HG02798 (cell line): ENCODE data around the gene MBOAT1.
"Not testable (repeated sequence)": the region's sequence is repeated elsewhere in the genome, so short reads cannot be mapped to it uniquely, and the experiment has no call there.

Source experiments
- ATAC-seq: cut with Tn5 transposase; IDR thresholded peaks from one replicate; pipeline ENCODE4 v1.9.1; 2021; ENCODE audit warnings: mild to moderate bottlenecking; ENCODE audit not compliant: unreplicated experiment, poor library complexity

Gene MBOAT1, protein sequence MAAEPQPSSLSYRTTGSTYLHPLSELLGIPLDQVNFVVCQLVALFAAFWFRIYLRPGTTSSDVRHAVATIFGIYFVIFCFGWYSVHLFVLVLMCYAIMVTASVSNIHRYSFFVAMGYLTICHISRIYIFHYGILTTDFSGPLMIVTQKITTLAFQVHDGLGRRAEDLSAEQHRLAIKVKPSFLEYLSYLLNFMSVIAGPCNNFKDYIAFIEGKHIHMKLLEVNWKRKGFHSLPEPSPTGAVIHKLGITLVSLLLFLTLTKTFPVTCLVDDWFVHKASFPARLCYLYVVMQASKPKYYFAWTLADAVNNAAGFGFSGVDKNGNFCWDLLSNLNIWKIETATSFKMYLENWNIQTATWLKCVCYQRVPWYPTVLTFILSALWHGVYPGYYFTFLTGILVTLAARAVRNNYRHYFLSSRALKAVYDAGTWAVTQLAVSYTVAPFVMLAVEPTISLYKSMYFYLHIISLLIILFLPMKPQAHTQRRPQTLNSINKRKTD

DNA sequence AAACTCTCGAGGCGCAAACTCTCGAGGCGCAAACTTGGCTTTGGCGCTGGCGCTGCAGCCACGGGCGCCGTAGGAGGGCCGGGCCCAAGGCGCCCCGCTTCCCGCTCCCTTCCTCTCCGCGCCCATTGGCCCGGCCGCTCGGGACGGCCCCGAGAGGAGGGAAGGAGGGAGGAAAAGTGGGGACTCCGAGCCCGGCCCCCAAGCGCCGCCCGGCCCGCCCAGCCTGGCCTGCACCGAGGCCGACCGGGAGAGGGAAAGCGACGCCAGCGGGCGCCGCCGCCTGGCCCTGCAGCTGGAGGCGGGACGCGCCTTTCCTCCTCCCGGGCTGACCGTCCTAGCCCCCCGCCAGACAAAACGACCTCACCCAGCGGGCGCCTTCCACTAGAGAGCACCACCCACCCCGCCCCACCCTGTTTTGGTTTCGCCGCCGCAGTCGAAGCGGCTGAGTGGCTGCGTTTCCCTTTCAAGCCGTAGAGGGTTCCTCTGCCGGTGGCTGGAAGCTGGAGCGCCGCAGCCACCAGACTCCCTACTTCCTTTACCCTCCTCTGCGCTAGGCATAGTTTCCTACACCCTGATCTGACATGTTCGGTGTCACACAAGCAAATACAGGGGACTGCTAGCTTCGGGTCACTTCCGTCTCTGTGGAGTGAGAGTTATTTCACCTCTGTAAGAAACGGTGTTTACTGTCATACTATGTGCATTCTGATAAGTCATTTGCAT lies at the start of gene MBOAT1:
MBOAT1 (minus strand) TSS at position 78 of the 720 bp plus-strand sequence. CDS start 235 bp downstream, outside the sequence.
- ATAC-seq, result peak; percentile 90

DNA sequence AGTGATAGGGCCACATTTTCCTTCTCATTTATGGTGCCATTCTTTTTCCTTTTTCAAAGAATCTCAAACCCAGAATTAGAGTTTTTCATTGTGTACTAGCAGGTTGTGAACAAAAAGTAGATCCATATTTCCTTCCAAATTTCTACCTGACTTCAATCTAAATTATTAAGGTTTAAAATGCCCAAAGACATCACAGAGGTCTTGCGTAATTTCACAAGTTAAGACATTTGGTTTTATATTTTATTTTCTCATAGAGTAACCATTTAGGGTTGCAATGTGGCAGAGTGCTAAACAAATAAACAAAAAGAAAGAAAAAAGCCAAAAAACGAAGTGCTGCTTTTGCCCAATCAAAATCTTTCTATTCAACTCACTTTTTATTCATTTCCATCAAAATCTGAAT lies 49.4 kb upstream of the MBOAT1 start:
- ATAC-seq, result no peak

DNA sequence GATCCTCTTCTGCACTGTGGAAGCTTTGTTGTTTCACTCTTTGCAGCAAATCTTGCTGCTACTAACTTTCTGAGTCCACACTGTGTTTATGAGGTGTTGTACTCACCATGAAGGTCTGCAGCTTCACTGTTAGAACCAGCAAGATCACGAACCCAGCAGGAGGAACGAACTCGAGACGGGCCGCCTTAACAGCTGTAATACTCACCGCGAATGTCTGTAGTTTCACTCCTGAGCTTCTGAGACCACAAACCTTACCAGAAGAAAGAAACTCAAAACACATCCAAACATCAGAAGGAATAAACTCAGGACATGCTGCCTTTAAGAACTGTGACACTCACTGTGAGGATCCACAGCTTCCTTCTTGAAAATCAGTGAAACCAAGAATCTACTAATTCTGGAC lies 48.1 kb upstream of the MBOAT1 start:
- ATAC-seq, result no peak

DNA sequence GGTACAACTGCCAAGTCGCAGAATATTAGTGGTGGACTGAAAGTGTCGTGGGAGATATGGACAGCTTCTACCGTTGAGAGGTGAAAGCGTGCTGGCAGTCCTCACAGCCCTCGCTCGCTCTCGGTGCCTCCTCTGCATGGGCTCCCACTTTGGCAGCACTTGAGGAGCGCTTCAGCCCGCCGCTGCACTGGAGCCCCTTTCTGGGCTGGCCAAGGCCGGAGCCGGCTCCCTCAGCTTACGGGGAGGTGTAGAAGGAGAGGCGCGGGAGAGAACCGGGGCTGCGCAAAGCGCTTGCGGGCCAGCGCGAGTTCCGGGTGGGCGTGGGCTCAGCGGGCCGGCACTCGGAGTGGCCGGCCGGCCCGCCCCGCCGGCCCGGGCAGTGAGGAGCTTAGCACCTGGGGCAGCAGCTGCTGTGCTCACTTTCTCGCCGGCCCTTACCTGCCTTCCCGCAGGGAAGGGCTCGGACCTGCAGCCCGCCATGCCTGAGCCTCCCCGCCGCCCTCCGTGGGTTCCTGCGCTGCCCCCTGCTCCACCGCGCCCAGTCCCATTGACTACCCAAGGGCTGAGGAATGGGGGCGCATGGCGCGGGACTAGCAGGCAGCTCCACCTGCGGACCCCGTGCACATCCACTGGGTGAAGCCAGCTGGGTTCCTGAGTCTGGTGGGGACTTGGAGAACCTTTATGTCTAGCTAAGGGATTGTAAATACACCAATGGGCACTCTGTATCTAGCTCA lies 47.2 kb upstream of the MBOAT1 start:
- ATAC-seq, result no peak

DNA sequence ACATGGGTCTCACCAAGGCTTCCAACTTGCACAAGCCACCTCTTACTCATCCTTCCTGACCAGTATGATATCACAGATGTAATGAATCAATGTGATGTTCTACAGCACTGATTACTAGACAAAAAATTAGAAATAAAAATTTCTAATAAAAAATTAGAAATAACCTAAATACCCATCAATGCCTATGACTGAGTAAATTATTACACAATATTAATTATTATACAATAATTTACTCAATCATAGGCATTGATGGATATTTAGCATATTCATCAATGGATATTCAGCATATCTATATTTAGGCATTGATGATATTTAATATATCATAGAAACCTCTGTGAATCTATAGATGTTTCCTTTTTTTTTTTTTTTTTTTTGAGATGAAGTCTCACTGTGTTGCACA lies 43.2 kb upstream of the MBOAT1 start:
- no peak for ATAC-seq

DNA sequence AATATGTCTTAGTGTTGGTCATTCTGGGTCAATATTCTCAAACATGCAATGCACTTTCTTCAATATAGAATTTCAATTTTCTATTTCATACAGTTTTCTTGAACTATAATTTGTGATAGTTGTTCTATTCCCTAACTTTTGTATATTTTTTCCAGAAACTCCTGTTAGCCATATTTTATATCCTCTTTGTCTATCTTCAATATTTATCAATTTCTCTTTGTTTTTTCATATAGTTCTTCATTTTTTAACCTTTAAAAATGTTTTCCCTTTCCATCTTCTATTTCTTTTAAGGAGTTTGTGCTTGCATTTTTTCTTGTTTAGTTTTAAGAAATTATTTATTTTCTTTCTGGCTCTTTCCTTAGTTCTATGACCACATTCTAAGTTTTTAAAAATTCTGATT lies 42.0 kb upstream of the MBOAT1 start:
- no peak for ATAC-seq

DNA sequence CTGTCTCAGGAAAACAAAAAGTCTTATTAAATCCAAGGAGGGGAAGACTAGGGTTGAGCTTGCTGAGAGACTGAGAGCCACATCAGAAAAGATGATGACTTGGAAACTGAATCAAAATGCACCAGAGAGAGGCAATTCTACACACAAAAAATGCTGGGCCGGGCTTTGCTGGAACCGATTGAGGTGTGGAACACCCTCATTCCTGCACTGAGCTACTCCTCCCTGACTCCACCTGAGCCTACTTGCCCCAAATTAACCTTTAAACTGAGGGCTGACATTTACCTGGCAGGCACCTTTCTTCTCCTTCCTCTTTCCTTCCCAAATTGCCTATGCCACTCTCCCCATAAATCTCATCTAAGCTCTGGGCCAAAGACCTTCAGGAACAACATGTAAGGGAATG lies 40.8 kb upstream of the MBOAT1 start:
- no peak for ATAC-seq

DNA sequence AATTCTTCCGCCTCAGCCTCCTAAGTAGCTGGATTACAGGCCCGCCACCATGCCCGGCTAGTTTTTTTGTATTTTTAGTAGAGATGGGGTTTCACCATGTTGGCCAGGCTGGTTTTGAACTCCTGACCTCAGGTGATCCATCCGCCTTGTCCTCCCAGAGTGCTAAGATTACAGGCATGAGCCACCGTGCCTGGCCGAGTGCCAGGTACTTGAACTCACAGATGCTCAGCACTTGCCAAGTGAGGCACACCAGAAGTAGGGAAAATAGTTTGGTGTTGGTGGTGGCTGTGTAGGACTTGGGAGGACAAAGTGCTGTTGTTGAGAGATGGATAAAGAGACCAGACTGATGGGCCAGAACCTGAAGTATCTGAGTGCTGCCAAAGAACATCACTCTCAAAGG lies 40.0 kb upstream of the MBOAT1 start:
- ATAC-seq, result no peak

DNA sequence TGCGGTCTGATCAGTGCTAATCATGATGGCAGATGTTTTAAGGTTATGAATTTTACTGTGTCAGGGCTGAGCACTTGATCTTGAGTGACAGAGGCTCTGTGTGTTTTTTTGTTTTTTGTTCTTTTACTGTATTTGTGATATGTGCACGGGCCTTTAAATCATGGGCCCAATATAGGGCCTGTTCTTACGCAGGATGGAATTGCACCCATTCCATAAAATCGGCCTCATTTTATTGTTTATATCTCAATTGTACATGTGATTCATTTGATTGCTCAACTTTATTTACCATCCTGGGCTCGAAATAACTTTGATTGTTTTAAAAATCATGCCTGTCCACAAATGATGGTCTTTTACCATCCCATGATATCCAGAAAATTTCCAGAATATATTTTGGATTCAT lies 39.3 kb upstream of the MBOAT1 start:
- ATAC-seq, result no peak

DNA sequence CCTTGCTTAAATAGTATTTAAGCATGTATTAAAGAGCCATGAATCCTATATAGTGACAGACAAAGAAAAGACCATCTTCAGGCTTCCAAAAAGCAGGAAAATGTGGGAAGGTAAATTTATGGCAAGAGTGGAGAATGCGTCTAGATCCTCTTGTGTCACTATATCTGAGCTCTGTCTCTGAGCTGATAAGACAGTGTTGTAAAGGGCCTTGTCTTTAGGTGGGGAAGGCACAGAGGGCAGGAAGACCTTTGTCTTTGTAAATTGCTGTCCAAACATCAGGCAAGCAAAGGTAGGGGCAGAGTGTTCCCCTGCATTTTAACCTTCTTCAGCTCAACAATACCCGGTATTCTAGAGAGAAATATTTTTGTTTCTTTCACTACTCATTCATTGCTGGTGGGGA lies 33.9 kb upstream of the MBOAT1 start:
- ATAC-seq, result no peak

DNA sequence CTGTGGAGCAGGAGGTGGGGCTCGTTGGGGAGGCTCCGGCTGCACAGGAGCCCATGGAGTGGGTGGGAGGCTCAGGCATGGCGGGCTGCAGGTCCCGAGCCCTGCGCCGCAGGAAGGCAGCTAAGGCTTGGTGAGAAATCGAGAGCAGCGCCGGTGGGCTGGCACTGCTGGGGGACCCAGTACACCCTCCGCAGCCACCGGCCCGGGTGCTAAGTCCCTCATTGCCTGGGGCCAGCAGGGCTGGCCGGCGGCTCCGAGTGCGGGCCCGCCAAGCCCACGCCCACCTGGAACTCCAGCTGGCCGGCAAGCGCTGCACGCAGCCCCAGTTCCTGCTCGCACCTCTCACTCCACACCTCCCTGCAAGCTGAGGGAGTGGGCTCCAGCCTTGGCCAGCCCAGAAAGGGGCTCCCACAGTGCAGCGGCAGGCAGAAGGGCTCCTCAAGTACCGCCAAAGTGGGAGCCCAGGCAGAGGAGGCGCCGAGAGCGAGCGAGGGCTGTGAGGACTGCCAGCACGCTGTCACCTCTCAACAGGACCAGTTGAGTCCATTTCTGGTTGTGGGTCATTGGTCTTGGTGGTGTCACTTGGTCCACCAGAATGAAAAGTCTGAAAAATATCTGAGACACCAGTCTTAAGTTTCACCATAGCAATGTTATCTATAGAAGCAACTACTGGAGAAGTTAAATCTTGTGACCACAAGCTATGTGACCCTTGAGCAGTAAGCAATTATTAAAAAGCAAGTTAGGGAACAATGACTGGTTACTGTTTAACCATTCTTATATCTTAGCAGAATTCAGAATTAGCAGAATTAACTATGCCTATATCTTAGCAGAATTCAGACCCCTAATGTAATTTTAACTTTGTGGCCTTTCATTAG lies 32.8 kb upstream of the MBOAT1 start:
- not testable (repeated sequence) for ATAC-seq

DNA sequence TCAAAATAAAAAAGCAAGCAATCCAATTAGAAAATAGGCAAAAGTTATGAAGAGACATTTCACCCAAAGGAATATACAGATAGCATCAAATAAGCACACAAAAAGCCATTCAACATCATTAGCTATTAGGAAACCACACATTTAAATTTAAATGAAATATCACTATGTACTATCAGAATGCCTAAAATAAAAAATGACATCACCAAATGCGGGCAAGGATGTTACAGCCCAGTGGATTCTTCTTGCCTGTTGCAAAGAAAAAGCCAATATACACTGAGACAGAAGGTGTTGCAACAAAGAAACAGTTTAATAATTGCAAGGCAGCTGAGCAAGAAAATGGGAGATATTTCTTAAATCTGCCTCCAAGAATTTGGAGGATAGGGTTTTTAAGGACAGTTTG lies 31.0 kb upstream of the MBOAT1 start:
- no peak for ATAC-seq

DNA sequence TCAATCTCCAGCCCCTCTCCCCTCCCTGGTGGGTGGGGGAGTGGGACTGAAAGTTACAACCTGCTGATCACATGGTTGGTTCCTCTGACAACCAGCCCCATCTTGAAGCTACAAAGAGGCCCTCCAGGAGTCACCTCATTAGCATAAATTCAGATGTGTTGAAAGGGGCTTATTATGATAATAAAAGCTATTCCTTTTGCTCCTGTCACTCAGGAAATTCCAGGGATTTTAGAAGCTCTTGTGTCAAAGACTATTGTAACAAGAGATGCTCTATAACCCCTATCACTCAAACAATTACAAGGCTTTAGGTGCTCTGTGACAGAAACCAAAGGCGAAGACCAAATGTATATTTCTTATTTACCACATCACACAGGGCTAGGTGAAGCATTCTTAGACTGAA lies 30.1 kb upstream of the MBOAT1 start:
- no peak for ATAC-seq

DNA sequence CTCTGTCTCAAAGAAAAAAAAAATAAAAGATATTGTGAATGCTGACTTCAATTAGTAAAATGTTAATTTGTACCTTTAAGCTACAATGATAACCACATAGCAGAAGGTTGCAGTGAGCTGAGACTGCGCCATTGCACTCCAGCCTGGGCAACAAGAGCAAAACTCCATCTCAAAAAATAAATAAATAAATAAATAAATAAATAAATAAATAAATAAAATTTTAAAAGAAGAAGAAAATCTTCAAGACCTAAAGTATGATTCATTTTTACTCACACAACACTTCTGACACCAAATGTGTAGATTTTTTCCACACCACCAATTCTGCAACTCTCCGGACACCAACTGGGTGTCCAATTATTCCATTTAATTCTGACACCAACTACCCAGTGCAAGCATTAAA lies 28.8 kb upstream of the MBOAT1 start:
- no peak for ATAC-seq

DNA sequence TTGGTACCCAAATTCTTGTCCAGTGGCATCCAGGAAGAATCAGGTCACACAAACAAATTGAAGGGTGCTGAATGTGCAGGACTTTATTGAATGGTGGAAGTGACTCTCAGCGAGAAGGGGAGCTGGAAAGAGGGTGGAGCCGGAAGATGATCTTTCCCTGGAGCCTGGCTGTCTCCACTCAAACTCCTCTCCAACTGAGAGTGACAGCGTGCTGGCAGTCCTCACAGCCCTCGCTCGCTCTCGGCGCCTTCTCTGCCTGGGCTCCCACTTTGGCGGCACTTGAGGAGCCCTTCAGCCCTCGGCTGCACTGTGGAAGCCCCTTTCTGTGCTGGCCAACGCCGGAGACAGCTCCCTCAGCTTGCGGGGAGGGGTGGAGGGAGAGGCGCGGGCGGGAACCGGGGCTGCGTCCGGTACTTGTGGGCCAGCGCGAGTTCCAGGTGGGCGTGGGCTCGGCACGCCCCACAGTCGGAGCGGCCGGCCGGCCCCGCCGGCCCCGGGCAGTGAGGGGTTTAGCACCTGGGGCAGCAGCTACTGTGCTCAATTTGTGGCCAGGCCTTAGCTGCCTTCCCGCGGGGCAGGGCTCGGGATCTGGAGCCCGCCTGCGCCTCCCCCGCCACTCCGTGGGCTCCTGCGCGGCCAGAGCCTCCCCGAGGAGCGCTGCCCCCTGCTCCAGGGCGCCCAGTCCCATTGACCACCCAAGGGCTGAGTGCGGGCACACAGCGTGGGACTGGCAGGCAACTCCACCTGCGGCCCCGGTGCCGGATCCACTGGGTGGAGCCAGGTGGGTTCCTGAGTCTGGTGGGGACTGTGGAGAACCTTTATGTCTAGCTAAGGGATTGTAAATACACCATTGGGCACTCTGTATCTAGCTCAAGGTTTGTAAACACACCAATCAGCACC lies 26.7 kb upstream of the MBOAT1 start:
- ATAC-seq, result no peak

DNA sequence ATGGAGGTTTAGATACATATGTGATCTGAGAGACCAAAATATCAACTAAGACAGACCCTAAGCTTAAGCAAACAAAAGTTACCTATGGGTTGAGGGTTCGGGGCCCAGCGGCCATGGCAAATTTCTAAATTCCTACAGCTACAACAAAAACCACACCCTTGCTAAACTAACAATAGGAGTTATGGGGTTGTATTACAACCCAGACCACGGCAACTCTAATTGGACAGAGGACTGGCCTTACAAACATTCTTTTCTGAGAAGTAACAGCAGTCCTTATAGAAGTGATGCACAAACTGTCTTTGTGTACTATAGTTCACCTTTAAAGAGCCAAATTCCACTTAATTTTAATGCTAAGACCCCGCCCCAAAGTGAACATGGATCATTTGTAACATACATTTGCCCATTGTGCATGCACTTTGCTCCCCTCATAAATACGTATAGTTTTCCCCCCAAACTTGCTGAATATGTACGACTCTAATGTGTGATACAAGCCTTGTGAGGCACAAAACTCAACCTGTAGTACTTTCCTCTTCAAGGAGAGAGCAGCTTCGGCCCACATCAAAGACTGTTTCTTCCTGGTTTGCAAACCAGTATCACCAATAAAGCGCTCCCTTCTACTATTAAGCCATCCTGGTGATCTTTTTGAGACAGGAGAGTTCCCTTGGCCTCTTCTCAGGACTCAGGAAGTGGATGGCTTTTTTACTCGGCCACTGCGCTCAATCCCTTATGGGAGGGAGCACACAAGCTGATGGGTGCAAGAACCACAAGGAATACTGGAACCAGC lies 25.6 kb upstream of the MBOAT1 start:
- no peak for ATAC-seq

DNA sequence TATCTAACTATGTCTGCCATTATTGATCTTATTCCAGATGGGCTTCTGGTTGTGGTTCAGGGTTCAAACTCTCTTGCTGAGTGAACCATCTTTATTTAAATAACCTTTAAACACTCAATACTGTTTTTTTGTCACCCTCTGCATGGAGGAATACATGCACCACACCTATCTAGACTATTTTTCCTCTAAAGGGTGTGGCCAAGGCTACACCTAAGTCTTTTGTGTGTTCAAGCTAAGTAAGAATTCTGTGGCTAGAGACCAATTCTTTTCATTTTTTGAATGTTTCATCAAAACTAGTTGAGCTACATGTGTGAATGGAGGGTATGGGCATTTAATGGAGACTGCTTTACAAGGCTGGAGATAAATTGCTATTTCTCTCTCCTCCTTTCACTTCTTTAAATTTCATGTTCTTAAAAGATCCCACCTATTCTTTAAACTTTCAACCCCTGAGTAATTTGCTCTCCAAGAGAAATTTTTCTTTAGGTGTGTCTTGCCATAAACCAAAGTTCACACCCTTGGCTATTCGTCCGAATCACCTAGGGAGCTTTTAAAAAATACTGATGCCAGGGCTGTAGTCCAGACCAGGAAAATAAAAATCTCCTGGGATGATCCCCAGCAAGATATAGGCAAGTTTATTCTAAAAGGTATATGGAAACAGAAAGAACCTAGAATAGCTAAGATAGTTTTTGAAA lies 24.8 kb upstream of the MBOAT1 start:
- ATAC-seq, result no peak

DNA sequence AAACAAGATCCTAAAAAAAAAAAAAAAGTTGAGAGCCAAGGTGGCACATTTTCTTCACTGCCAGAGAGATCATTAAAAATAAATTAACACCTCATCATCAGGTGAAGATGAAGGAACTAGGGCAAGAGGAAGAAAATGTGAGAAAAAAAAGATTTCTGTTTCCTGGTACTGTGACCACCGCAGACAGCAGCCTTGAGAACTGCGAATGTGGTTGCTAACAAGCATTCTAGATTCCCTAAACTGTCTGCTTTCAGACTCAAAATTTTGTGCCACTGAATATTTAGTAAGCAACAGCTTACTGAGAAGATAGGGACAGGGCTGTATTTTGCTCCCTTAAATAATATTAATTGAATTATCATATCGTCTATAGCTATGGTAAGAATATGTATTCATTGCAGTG lies 24.1 kb upstream of the MBOAT1 start:
- ATAC-seq, result no peak
